Kasumi-1 (cell line): Measurements from ENCODE around the gene MYBPC2.

Experiments
- DNase-seq, 2 experiments: peaks; one replicate each; lab custom pipeline; 2025; lab: John Stamatoyannopoulos, UW

The MYBPC2 gene

GRCh38 chr19:50500753-50501151 lies 68.1 kb downstream of the MYBPC2 start:
- DNase-seq, result no peak

GRCh38 chr19:50501186-50501567 lies 68.5 kb downstream of the MYBPC2 start:
- DNase-seq, result no peak

- no peak for DNase-seq
Observed at GRCh38 chr19:50501568-50502475, 69.1 kb downstream of the MYBPC2 start.

DNA sequence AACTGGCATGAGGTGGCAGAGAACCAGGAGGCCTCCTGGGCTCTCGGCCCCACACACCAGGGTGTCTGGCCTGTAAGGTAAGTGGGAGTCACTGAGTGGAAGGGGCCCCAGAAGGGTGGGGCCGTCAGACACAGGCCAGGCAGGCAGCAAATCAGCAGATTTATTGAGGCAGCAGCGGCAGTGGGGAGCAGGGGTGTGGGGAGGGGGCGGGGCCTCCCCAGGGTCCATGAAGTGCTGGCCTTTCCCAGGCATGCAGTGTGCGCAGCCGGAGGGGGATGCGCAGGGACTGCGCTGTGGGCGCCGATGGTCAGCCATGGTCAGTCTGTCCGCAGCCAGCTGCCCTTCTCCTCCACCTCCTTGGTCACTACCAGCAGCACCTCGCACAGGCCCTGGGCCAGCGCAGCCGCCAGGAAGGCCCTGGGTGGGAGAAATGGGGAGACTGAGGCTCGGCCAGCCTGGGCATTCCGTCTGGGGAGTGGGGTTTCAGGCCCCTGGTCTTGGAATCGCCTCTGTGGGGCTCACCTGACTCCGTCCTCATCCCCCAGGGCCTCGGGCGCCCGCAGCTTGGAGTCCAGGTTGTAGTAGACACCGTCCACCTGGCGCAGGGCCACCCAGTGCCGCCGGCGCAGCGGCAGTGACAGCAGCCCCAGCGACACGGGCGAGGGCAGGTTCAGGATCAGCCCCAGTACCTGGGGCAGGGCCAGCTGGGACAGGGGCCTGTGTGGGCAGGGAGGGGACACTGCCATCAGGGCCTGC lies 73.3 kb downstream of the MYBPC2 start:
- no peak for DNase-seq

- no peak for DNase-seq
Observed at GRCh38 chr19:50506700-50507099, 74.0 kb downstream of the MYBPC2 start.

- DNase-seq, result no peak
Observed at GRCh38 chr19:50507376-50507775, 74.7 kb downstream of the MYBPC2 start.

- no peak for DNase-seq
Observed at GRCh38 chr19:50508843-50509190, 76.1 kb downstream of the MYBPC2 start.

GRCh38 chr19:50509366-50509765 lies 76.7 kb downstream of the MYBPC2 start:
- DNase-seq, result no peak

DNA sequence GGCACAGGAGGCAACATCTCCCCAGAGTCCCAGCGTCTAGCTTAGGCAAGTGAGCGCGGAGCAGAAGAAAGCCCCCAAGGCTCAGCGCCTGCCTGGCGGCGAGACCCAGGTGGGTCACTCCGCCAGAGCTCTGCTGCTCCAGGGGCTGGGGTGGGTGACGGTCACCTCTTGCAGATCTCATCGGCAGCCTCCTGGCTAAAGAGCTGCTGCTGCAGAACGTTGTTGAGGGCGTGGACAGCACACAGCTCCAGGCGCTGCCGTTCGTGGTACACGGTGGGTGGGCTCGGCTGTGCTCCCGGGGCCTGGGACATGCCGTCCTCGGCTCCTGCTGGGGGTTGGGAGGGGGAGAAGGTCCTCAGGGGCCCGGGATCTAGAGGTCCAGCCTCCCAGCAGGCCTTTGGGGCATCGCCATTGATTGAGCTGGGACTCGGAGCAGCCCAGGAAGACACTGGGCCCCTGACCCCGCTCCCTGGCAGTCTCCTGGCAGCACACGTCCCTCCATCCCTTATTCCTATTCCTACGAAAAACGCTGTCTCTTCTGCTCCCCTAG lies 77.5 kb downstream of the MYBPC2 start:
- DNase-seq, result no peak

DNA sequence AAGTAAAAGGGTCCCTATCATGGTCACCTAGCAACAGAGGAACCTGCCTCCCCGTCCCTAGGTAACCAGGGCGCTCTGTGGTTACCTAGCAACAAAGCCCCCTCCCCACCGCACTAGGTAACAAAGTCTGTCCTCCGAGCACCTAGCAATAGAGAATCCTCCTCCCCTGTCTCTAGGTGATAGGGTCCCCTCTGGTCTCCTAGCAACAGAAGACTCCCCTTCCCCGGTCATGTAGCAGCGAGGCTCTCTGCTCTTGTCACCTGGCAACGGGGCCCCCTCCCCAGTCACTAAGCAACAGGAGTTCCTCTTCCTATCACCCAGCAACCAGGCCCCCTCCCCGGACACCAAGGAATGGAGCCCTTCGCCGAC lies 78.0 kb downstream of the MYBPC2 start:
- no peak for DNase-seq

DNA sequence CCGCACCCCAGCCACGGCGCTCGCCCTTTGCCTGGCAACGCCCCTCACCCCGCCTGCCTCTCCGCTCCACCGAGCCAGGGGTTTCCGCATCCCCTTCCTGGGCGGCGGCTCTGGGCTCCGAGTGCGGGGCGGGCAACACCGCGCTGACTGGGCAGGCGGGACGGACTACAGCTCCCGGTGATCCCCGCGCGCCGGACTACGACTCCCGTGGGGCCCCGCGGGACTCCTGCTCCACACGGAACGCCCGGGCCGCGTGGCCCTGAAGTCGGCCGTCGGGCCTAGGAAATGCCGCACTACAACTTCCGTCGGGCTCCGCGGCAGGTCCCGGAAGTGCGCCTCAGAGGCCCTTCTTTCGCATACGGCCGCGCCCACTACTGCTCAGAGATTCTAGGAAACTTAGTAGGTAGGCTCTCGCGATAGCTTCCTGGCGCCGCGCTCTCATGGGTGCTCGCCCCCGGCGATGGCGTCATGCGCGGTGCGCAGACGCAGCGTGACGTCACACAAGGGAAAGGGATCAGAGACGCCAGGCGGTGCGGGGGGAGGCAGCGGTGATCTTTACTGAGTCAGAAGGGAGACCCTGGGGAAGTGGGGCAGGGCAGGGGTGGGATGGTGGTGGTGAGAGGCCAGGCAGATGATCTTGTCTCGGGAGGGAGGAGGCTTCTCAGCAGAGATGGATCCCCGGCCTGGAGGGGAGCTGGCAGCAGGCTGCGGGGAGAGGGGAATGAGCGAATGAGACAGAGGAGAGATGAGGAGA lies 78.6 kb downstream of the MYBPC2 start, which contains the start of gene JOSD2:
Gene JOSD2, minus strand, starts transcription at position 123 of the 754 bp plus-strand sequence. CDS start 760 bp downstream, outside the sequence.
- peak; percentile 97 to 99 for DNase-seq

- no peak for DNase-seq
Observed at GRCh38 chr19:50512112-50512998, 79.7 kb downstream of the MYBPC2 start.

DNA sequence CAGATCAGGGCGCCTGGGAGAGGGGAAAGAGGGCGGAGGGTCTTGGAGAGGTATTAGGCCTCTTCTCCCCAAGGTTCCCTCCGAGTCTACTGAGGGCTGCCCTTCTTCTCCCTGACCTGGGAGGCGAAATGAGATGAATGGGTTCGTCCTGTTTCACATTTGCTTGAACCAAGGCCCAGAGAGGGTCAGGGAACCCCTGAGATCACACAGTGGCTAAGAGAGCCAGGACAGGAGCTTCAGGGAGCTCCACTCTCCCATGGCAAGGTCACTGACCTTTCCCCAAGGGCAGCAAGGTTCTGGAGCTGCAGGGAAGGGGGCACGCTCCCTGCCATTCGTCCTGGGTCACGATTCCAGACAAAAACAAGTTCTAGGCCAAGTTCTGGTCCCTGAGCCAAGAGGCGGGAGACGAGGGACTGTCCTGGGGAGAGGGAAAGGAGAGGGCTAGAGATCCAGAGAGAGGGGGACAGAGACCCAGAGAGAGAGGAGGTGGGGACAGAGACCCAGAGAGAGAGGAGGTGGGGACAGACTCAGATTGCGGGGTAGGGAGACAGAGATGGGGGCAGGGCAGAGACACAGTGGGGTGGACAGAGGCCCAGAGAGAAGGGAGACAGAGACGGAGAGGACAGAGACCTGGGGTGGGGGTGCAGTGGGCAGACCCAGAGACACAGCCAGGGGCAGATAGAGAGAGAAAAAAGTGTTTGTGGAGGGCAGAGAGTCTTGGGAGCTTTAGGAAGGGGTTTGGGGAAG lies 80.5 kb downstream of the MYBPC2 start:
- no peak for DNase-seq

GRCh38 chr19:50513746-50514345 lies 81.2 kb downstream of the MYBPC2 start, which contains the start of gene ASPDH:
Gene ASPDH (minus strand): TSS chr19:50513913. CDS start chr19:50513823, 90 bp downstream.
- no peak for DNase-seq

GRCh38 chr19:50514346-50515167 lies 81.9 kb downstream of the MYBPC2 start:
- no peak for DNase-seq

DNA sequence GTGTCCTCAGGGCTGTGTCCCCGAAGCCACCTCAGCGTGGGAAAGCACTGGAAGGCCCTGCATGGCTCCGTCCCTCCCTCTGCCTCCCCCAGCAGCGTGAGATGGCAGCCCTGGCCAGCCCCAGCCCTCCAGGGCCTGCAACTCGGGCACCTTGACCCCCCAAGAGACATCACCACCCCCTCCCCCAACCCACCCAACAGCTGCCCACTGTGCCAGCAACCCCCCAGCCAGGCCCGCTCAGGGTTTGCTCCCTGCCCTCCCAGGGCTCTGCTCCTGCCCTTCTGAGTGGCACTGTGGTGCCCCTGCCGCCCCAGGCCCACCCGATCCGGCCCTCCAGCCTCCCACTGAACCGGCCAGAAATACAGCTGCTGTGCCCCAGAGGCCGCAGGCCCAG lies 82.5 kb downstream of the MYBPC2 start:
- no peak for DNase-seq
